Right cardiac atrium (tissue), 5 donors: ENCODE results near the gene SLC17A3. TPM values are rescaled to one million over a fixed set of nuclear protein-coding genes. Genes with fewer than 3 reads are reported as not detected.

Source experiments
- ATAC-seq, 2 donors: fragments of 200-7000 bp; cut with Tn5 transposase; one replicate each; pipeline versions ENCODE4 v1.8.0 to v1.9.1; 2020; ENCODE audit warnings: moderate library complexity in 2 of 2, mild to moderate bottlenecking in 1 of 2
- DNase-seq, 3 donors: peaks; one replicate each; pipeline ENCODE4 v3.0.0-alpha.2; 2020
- H3K27ac ChIP-seq: one replicate; pipeline ENCODE4 v1.5.1; 2013; ENCODE audit warnings: mild to moderate bottlenecking, low read length, control low read depth, moderate library complexity
- H3K27me3 ChIP-seq: one replicate; pipeline ENCODE4 v1.6.1; 2013; ENCODE audit not compliant: control insufficient read depth, insufficient read depth
- H3K4me1 ChIP-seq: one replicate; pipeline ENCODE4 v1.6.1; 2013; ENCODE audit warnings: low read length; ENCODE audit not compliant: control insufficient read depth, insufficient read depth
- H3K4me3 ChIP-seq: one replicate; pipeline ENCODE4 v1.5.1; 2013; ENCODE audit warnings: low read length, control low read depth
- H3K9me3 ChIP-seq: one replicate; pipeline ENCODE4 v1.6.1; 2013; ENCODE audit warnings: low read length; ENCODE audit not compliant: control insufficient read depth
- WGBS: extraction: QIAGEN DNeasy Blood & Tissue Kit; methylation state at CpG from one replicate; pipeline ENCODE4 v1.1.7; 2013; 5-methylcytosine and 5-hydroxymethylcytosine counted together
- intact Hi-C, 4 donors: fragments of 100-400 bp; cut with DNase I; formaldehyde crosslinking; loops; one replicate each; pipeline versions ENCODE4 v1.11.0 to v1.14.0; 2022 to 2023
- polyA plus RNA-seq: library from polyadenylated mRNA; stranded (reverse); fragments of 200-250 nt; gene quantifications from one replicate; pipeline ENCODE4 v1.2.3, GENCODE V29; 2013
- total RNA-seq, 4 donors: library from RNA; stranded (reverse); fragmentation: NEBNext Ultra II Directional; extraction: Animal tissue kit (Norgen Biotek cat#: 25700); gene quantifications; one replicate each; pipeline ENCODE4 v1.2.1, GENCODE V29; 2021
- donor health status: healthy with polysubstance abuse.
- donor health status: DM: no; HTN: yes; CAD: no.
- donor health status: DM: no; HTN: no; CAD: no.
- donor health status: DM: no; HTN: yes; CAD: no; lungs with severe emphysema.
- donor health status: DM: yes; HTN: yes; CAD: no.

Gene SLC17A3
- total and polyA plus RNA-seq, 5 donors: 0.34 TPM; not detected in 4

DNA sequence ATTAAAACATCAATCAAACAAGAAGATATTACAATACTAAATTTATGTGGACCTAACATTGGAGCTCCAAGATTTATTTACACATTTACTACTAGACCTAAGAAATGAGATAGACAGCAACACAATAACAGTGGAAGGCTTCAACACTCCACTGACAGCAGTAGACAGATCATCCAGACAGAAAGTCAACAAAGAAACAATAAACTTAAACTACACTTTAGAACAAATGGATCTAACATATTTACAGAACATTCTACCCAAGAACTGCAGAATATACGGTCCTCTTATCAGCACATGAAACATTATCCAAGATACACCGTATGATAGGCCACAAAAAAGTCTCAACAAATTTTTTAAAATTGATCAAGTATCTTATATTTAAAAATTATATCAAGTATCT, 69.2 kb downstream of the SLC17A3 start:
- WGBS: 82% methylated on average over 2 of the region's 2 CpGs
- Histone ChIP-seq H3K27ac (no peak overlapping the region), H3K4me1 (no peaks in the 10 kb centered on the region), H3K27me3 (no peaks in the 10 kb centered on the region), H3K9me3 (no peaks in the 10 kb centered on the region), H3K4me3 (no peak overlapping the region)
- intact Hi-C loops: no loop called here
- no peak for ATAC-seq
- no peak for DNase-seq

- 66% methylated on average over 4 of the region's 4 CpGs for WGBS
- H3K4me3 ChIP-seq: no peak overlapping the region
- no peaks in the 10 kb centered on the region for H3K27me3 ChIP-seq
- no peaks in the 10 kb centered on the region for H3K9me3 ChIP-seq
- ATAC-seq: no peak
- no peak overlapping the region for H3K27ac ChIP-seq
- H3K4me1 ChIP-seq: no peaks in the 10 kb centered on the region
- intact Hi-C loops: no loop called here
- no peak for DNase-seq
These were observed 72.6 kb downstream of the SLC17A3 start for GRCh38 chr6:25801436-25801835.

Other genes starting within 250 kb of the SLC17A3 start
- 1 to 10 TPM; 3.2 to 8.9 (median 4.5) TPM for gene SCGN, start 222.0 kb downstream of the SLC17A3 start, total RNA-seq
- gene SCGN, start 222.0 kb downstream of the SLC17A3 start, polyA plus RNA-seq: 6.0 TPM
- gene SLC17A4, start 119.5 kb downstream of the SLC17A3 start, total RNA-seq: not detected
- 0.02 TPM for gene SLC17A4, start 119.5 kb downstream of the SLC17A3 start, polyA plus RNA-seq
- not detected for gene SLC17A1, start 42.2 kb downstream of the SLC17A3 start, total RNA-seq
- not detected for gene SLC17A1, start 42.2 kb downstream of the SLC17A3 start, polyA plus RNA-seq
- gene SLC17A2, start 56.4 kb upstream of the SLC17A3 start, total RNA-seq: not detected
- not detected for gene SLC17A2, start 56.4 kb upstream of the SLC17A3 start, polyA plus RNA-seq
- gene TRIM38, start 88.6 kb upstream of the SLC17A3 start, total RNA-seq: 1 to 10 TPM; 4.0 to 4.7 (median 4.4) TPM
- gene TRIM38, start 88.6 kb upstream of the SLC17A3 start, polyA plus RNA-seq: 2.7 TPM
- gene HFE, start 213.2 kb upstream of the SLC17A3 start, total RNA-seq: 10 to 100 TPM in 1 of 4 donors, 1 to 10 TPM in 3; 4.3 to 13.2 (median 8.4) TPM
- 5.3 TPM for gene HFE, start 213.2 kb upstream of the SLC17A3 start, polyA plus RNA-seq